Upper lobe of right lung (tissue), 1 donor: ENCODE data around the gene KLK8. TPM values are rescaled to one million over a fixed set of nuclear protein-coding genes. Genes with fewer than 3 reads are reported as not detected.

Source experiments
- ATAC-seq: fragments of 200-7000 bp; cut with Tn5 transposase; one replicate; pipeline ENCODE4 v1.9.1; 2020; ENCODE audit warnings: mild to moderate bottlenecking, moderate library complexity
- DNase-seq: peaks from one replicate; pipeline ENCODE4 v3.0.0-alpha.2; 2020
- H3K27ac ChIP-seq: fragments of 200-600 bp; one replicate; pipeline ENCODE4 v1.8.0; 2022
- H3K27me3 ChIP-seq: fragments of 200-600 bp; one replicate; pipeline ENCODE4 v1.8.0; 2022; ENCODE audit warnings: mild to moderate bottlenecking
- H3K36me3 ChIP-seq: fragments of 200-600 bp; one replicate; pipeline ENCODE4 v1.8.0; 2022
- H3K4me1 ChIP-seq: fragments of 200-600 bp; one replicate; pipeline ENCODE4 v1.8.0; 2022
- H3K4me3 ChIP-seq: fragments of 200-600 bp; one replicate; pipeline ENCODE4 v1.8.0; 2022; ENCODE audit warnings: mild to moderate bottlenecking
- H3K9me3 ChIP-seq: fragments of 200-600 bp; one replicate; pipeline ENCODE4 v1.8.0; 2022
- CTCF ChIP-seq: fragments of 200-600 bp; IDR thresholded peaks from one replicate; pipeline ENCODE4 v1.8.0; 2022; ENCODE audit warnings: antibody characterized with exemption
- intact Hi-C: fragments of 100-400 bp; cut with DNase I; formaldehyde crosslinking; loops from one replicate; pipeline ENCODE4 v1.11.0; 2022
- total RNA-seq: library from RNA; stranded (reverse); fragmentation: NEBNext Ultra II Directional; extraction: Animal tissue kit (Norgen Biotek cat#: 25700); gene quantifications from one replicate; pipeline ENCODE4 v1.2.1, GENCODE V29; 2021
- donor health status: DM: no; HTN: yes; CAD: no; lungs with severe emphysema.

Gene KLK8
- total RNA-seq, 1 donor from 2014 or later = not detected

- TF ChIP-seq CTCF = peak; percentile 39
- Histone ChIP-seq H3K27ac (no peak overlapping the region), H3K36me3 (no peaks in the 10 kb centered on the region), H3K4me1 (peaks cover 12% of the 10 kb centered on the region), H3K27me3 (peaks cover 55% of the 10 kb centered on the region), H3K9me3 (no peaks in the 10 kb centered on the region), H3K4me3 (no peak overlapping the region)
- intact Hi-C loops = no loop called here
- DNase-seq (no peak), ATAC-seq (peak; percentile 58)
Measured at GRCh38 chr19:51016798-51017683, 15.6 kb upstream of the KLK8 start.

- H3K9me3 ChIP-seq = no peaks in the 10 kb centered on the region
- intact Hi-C loops = no loop called here
- TF ChIP-seq CTCF = no peak
- no peaks in the 10 kb centered on the region for H3K36me3 ChIP-seq
- peaks cover 12% of the 10 kb centered on the region for H3K4me1 ChIP-seq
- ATAC-seq = no peak
- H3K27me3 ChIP-seq = peaks cover 55% of the 10 kb centered on the region
- H3K27ac ChIP-seq = no peak overlapping the region
- no peak for DNase-seq
- no peak overlapping the region for H3K4me3 ChIP-seq
Measured at GRCh38 chr19:51015691-51016267, 14.4 kb upstream of the KLK8 start.

DNA sequence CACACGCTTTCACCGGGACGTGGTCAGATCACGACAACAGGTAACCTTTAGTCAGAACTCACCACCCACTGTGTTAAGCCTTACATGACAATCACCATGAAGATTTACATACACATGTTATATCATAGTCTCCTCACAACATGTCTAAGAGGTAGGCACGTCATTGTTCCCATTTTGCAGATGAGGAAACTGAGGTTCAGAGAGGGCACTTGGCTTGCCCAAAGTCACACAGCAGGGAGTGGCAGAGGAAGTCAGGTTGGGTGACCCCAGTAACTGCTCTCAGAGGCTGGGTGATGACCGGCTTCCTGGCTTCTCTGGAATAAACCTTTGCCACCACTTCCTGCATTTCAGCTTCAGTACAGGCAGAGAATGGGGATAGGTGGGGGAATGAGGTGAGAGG lies 12.8 kb upstream of the KLK8 start:
- intact Hi-C loops = no loop called here
- Histone ChIP-seq H3K9me3 (no peaks in the 10 kb centered on the region), H3K4me3 (no peak overlapping the region), H3K4me1 (peaks cover 6% of the 10 kb centered on the region), H3K36me3 (no peaks in the 10 kb centered on the region), H3K27me3 (peaks cover 50% of the 10 kb centered on the region), H3K27ac (no peak overlapping the region)
- DNase-seq = no peak
- no peak for TF ChIP-seq CTCF
- no peak for ATAC-seq

- Histone ChIP-seq H3K36me3 (no peaks in the 10 kb centered on the region), H3K9me3 (no peaks in the 10 kb centered on the region), H3K4me1 (no peaks in the 10 kb centered on the region), H3K27ac (no peak overlapping the region), H3K4me3 (no peak overlapping the region), H3K27me3 (peaks cover 35% of the 10 kb centered on the region)
- DNase-seq = no peak
- no peak for TF ChIP-seq CTCF
- no peak for ATAC-seq
- intact Hi-C loops = no loop called here
Measured at GRCh38 chr19:51012661-51013190, 11.3 kb upstream of the KLK8 start.

GRCh38 chr19:51010066-51010795 lies 8.8 kb upstream of the KLK8 start:
- Histone ChIP-seq H3K4me3 (no peak overlapping the region), H3K4me1 (no peaks in the 10 kb centered on the region), H3K27me3 (peaks cover 17% of the 10 kb centered on the region), H3K27ac (no peak overlapping the region), H3K36me3 (no peaks in the 10 kb centered on the region), H3K9me3 (no peaks in the 10 kb centered on the region)
- DNase-seq = no peak
- intact Hi-C loops = no loop called here
- ATAC-seq = no peak
- no peak for TF ChIP-seq CTCF
